GM18858 (cell line): ENCODE measurements around the gene WNT5B.

Experiments used
- ATAC-seq: cut with Tn5 transposase; IDR thresholded peaks from one replicate; pipeline ENCODE4 v1.9.1; 2021; ENCODE audit not compliant: unreplicated experiment

The WNT5B gene

GRCh38 chr12:1629338-1630132 is 504 bp downstream of the WNT5B start:
- ATAC-seq: no peak

GRCh38 chr12:1630133-1630826 is 1.2 kb downstream of the WNT5B start:
- no peak for ATAC-seq

- no peak for ATAC-seq
Observed at GRCh38 chr12:1630827-1631591, 2.0 kb downstream of the WNT5B start.

- ATAC-seq: no peak
Observed at GRCh38 chr12:1632702-1633101, 3.7 kb downstream of the WNT5B start.

DNA sequence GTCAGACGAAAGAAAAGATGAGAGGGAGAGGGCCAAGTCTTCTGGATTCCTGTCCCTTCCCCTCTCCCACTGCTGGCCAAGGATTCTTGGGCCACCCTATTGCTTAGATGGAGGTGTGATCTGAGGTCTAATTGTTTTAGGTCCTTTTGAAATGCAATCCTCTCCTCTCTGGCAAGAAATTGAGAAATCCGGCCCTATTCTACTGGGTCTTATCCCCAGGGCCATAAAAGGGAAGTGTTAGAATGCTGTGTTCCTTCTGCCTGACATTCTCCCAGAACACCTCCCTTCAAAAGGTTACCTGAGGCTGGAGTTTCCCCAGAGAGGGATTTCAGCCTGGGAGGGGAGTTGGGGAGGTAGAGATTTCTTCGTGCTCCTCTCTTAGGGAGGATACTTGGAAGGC is 4.4 kb downstream of the WNT5B start:
- ATAC-seq: no peak

DNA sequence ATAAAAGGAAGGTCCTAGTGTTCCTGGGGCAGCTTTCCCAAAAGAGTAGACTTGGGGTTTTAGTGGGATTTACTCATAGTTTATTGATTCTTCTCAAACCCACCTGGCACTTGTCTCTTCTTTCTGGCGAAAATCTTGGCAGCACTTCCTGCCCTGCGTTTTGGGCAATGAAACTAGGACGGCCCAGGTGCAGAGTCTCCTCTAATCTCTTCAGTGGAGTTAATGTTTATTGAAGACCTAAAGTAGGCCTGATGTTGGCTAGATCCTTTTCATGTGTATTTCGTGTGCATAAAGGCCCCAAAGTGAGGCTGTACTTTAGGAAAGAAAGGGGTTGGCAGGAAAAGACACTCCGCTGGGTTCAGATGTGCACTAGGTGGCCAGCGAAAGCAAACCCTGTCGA is 5.1 kb downstream of the WNT5B start:
- no peak for ATAC-seq

DNA sequence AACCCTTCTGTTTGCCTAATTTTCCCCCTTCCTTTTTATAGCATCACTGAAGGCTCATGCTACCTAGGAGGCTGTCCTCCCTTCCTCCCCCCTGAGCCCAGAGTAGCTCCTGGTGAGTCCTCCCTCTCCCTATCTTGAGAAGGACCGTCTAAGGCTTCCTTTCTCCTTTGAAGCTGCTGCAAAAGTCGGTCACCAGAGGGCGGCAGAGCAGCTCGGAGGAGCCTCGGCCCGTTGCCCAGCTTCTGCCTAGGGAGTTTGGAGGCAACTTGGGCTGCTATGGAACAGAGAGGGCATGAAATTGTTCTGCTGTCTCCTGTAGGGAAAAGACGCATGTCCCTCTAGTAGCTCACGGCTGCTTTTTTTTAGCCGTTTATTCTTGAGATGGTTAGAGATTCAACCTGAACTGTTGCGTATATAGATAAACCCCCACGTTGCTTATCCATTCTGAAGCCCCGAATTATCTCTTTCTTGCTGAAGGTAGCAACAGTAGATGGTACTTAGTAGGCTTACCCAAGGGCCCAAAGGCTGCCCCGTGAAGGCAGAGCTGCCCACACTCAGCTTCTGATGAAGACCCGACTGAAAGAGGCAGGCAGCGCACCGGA is 5.7 kb downstream of the WNT5B start:
- ATAC-seq: no peak

DNA sequence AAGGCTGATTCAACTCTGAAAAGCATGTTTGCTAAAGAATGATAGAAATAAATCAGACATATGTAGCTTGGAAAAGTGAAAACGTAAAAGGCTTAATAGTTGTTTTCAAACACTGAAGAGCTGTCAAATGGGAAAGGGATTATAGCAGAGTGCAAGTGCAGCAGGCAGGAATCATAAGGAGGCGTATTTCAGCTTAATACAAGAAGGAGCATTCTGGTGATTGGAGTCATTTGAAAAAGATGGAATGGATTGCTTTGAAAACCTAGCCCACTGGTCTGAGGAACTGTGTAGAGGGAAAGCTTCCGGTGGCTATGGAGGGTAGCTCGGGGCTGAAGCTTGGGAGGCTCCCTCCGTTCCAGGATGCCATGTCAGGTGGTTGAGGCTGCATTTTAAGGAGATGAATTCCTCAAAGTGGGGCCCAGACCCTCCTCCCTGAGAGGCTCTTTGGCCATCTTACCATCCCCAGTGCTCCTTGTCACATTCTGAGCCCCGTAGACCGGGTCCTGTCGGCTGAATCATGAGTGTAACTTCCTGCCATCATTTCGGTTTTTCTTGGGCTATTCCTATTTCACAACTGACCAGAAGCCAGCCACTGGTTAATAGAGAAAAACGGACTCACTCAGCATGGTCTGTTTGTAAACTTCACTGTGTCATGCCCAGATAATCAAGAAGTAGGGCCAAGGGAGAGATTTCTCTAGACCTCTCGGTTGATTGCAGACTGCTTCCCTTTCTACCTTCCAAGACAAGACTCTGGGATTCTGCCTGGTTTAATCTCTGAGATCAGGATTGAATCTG is 6.5 kb downstream of the WNT5B start:
- ATAC-seq: no peak

DNA sequence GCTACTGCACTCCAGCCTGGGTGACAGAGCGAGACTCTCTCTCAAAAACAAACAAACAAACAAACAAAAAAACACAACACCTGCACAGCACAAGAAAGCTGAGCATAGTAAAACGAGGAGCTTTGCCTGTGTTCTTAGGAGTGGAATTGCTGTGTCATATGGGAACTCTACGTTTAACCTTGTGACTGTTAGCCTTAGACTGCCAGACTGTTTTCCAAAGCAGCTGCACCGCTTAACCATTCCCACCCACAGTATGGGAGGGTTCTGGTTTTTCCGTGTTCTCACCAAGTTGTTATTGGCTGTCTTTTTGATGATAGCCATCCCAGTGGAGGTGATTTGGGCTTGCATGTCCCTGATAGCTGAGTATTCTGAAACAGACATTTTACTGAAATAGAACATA is 9.2 kb downstream of the WNT5B start:
- ATAC-seq: no peak

- ATAC-seq: no peak
Observed at GRCh38 chr12:1639538-1639937, 10.5 kb downstream of the WNT5B start.

DNA sequence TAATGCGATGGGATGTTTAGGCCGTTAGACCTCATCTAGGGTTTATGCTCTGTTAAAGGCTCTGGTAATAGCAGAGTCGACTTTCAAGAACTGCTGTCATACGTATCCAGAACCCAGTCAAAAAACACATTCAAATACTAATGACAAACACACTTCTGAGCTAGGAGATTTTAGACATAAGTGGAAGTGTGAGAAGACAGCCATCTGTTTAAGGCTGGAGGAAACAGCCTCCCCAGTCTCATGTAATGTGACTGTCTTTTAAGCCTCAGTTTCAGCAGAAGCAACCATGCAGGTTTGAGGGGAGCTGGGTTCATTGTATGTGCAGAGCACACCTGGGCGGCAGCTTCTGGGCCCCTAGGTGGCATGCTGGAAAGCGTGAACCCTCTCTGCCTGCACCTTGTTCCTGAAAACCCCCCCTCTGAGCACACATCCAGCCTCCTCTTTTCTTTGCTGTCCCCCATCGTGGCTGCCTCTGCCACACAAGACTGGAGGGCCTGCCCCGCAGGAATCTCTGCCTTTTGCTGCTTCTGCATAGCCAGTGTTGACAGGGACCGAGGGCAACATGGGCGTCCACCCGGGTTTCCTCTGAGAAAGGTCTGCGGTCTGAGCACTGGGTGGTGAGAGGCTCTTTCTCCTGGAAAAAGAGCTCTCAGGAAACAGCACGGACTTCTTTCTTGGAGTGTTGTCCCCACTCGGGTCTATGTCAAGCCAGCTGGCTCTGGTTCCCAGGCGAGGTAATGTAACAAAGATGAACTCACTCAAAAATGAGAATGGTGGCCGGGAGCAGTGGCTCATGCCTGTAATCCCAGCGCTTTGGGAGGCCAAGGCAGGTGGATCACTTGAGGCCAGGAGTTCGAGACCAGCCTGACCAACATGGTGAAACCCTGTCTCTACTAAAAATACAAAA is 11.6 kb downstream of the WNT5B start:
- ATAC-seq: no peak

- ATAC-seq: no peak
Observed at GRCh38 chr12:1642513-1642912, 13.5 kb downstream of the WNT5B start.

DNA sequence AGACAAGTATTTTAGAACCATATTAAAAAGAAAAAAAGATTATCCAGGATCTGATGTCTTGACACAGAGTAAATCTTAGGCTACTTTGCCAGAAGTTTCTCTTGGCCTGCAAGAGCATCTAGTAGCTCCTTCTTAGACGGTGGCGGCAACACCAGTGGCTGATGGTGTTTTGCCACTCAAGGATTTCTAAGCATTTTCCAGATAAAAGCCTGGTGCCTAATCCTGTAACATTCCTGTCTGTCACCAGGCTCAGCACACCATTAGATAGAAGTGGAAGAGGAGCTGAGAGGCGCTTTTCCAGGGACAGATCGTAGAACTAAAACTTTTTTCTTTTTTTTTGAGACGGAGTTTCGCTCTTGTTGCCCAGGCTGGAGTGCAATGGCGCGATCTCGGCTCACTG is 14.0 kb downstream of the WNT5B start:
- no peak for ATAC-seq

DNA sequence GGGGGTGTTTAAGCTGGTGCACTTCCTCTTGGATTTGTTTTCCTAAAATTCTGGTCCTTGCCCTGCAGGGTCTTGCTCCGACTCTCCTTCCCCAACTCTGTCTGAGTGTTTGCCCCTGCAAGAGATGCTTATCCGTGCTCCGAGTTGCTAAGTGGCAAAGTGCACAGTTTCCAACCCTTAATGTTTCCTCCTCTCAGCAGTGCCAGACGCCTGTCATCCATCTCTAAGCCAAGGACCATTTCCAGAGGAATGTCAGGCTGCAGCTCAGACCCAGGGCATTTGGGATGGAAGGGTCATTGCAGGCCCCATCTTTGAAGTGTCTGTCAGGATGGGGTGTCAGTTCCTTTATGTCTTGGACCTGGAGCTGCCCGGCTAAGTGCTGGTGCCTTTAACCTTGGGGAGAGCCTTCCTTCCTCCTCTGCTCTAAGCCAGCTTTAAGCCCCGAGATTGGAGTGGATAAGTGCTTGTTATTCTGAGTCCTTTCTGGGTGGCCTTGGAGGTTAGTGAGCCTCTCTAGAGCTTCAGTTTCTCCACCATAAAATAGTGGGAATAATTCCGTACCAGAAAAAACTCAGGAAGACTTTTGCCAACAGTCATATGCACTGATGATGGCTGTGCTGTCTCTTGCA is 15.0 kb downstream of the WNT5B start:
- no peak for ATAC-seq

- ATAC-seq: no peak
Observed at GRCh38 chr12:1644534-1645438, 15.8 kb downstream of the WNT5B start.

DNA sequence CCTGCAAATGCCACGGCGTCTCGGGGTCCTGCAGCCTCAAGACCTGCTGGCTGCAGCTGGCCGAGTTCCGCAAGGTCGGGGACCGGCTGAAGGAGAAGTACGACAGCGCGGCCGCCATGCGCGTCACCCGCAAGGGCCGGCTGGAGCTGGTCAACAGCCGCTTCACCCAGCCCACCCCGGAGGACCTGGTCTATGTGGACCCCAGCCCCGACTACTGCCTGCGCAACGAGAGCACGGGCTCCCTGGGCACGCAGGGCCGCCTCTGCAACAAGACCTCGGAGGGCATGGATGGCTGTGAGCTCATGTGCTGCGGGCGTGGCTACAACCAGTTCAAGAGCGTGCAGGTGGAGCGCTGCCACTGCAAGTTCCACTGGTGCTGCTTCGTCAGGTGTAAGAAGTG is 16.8 kb downstream of the WNT5B start:
- no peak for ATAC-seq

DNA sequence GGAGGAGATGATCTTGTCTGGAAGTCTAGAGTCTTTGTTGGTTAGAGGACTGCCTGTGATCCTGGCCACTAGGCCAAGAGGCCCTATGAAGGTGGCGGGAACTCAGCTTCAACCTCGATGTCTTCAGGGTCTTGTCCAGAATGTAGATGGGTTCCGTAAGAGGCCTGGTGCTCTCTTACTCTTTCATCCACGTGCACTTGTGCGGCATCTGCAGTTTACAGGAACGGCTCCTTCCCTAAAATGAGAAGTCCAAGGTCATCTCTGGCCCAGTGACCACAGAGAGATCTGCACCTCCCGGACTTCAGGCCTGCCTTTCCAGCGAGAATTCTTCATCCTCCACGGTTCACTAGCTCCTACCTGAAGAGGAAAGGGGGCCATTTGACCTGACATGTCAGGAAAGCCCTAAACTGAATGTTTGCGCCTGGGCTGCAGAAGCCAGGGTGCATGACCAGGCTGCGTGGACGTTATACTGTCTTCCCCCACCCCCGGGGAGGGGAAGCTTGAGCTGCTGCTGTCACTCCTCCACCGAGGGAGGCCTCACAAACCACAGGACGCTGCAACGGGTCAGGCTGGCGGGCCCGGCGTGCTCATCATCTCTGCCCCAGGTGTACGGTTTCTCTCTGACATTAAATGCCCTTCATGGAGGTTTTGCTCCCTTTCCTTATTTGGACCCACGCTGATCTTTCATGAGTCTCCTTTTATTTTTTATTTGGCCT is 17.7 kb downstream of the WNT5B start:
- ATAC-seq: no peak

- no peak for ATAC-seq
Observed at GRCh38 chr12:1647285-1647669, 18.2 kb downstream of the WNT5B start.
